NT2/D1 (cell line): ENCODE results near the gene REM2.

Experiments used
- SUZ12 ChIP-seq: IDR thresholded peaks from 2 replicates; pipeline ENCODE4 v1.6.1; 2011; ENCODE audit not compliant: insufficient read length, insufficient read depth; ENCODE audit errors: extremely low read depth
- ZNF274 ChIP-seq: IDR thresholded peaks from 2 replicates; pipeline ENCODE4 v1.6.1; 2011; ENCODE audit warnings: mild to moderate bottlenecking, low read depth, low read length

GRCh38 chr14:22884076-22884737 lies 1.2 kb downstream of the REM2 start:
- TF ChIP-seq ZNF274 (no peak), SUZ12 (no peak)
